ENCODE data around the gene TNS2. TPM values are rescaled to one million over a fixed set of nuclear protein-coding genes. Genes with fewer than 3 reads are reported as not detected.

The TNS2 gene
- total RNA-seq, 1 donor from 2014 or later: 16.7 TPM

DNA sequence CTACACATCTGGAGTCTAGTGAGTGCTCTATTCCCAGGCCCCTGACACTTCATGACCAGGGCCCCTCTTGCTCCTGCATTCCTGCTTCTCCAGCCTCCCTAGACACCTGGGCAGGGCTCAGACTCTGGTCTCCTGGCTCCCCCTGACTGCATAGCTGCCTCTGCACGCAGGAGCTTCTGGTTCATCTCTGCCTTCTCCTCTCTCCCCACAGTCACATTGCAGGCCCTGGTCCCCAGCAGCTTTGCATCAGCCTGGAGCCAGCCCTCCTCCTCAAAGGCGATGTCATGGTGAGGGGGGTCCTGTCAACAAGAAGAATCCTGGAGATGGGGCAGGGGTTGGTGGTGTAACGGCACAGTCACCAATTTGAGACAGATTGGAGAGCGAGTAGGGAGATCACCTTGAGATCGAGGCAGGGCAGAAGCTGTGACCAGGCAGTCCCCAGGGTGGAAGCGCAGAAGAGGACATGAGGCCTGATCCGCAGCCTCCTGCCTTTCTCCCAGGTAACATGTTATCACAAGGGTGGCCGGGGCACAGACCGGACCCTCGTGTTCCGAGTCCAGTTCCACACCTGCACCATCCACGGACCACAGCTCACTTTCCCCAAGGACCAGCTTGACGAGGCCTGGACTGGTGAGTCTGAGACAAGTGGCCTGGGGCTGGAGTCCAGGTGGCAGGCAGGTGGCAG lies 8.1 kb downstream of the TNS2 start:
- no peak for DNase-seq (ENCODE audit: low read depth in 2 of 2)

GRCh38 chr12:53058674-53059433 lies 9.0 kb downstream of the TNS2 start:
- DNase-seq (ENCODE audit: low read depth in 2 of 2): no peak

DNA sequence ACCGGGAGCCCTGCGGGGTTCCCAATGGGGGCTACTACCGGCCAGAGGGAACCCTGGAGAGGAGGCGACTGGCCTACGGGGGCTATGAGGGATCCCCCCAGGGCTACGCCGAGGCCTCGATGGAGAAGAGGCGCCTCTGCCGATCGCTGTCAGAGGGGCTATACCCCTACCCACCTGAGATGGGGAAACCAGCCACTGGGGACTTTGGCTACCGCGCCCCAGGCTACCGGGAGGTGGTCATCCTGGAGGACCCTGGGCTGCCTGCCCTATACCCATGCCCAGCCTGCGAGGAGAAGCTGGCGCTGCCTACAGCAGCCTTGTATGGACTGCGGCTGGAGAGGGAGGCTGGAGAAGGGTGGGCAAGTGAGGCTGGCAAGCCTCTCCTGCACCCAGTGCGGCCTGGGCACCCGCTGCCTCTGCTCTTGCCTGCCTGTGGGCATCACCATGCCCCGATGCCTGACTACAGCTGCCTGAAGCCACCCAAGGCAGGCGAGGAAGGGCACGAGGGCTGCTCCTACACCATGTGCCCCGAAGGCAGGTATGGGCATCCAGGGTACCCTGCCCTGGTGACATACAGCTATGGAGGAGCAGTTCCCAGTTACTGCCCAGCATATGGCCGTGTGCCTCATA lies 9.7 kb downstream of the TNS2 start:
- no peak for DNase-seq (ENCODE audit: low read depth in 2 of 2)

DNA sequence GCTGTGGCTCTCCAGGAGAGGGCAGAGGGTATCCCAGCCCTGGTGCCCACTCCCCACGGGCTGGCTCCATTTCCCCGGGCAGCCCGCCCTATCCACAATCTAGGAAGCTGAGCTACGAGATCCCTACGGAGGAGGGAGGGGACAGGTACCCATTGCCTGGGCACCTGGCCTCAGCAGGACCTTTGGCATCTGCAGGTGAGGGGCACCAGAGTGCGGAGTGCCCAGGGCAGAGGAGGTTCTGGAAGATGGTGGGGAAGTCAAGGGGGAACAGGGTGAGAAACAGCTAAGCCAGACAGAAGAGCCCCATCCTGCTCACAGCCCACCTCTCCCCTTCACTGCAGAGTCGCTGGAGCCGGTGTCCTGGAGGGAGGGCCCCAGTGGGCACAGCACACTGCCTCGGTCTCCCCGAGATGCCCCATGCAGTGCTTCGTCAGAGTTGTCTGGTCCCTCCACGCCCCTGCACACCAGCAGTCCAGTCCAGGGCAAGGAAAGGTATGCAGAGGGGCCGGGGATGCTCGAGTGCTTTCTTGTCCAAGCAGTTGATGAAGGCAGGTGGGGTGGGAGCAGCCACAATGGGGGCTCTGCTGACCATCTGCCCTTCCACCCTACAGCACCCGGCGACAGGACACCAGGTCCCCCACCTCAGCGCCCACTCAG lies 10.3 kb downstream of the TNS2 start:
- no peak for DNase-seq (ENCODE audit: low read depth in 2 of 2)

GRCh38 chr12:53060721-53061276 lies 10.9 kb downstream of the TNS2 start:
- DNase-seq (ENCODE audit: low read depth in 2 of 2): no peak

DNA sequence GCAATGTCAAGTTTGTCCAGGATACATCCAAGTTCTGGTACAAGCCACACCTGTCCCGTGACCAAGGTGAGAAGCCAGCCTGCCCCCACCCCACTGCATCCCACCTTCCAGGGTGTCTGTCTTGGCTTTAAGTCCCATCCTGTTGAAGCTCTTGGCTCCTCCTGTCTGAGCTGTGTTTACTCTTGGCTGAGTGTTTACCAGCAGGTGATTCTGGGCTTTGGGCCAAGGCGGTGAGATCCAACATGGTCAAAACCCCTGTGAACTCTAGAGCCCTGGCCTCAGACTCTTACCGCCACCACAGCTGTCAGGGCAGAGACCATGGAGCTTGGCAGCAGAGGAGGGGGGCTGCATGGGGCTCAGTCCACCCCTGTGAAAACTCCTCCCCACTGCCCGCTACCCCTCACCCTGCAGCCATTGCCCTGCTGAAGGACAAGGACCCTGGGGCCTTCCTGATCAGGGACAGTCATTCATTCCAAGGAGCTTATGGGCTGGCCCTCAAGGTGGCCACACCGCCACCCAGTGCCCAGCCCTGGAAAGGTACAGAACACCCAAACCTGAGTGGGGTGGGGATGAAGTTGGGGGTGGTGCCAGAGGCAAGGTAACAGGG lies 11.6 kb downstream of the TNS2 start:
- DNase-seq (ENCODE audit: low read depth in 2 of 2): no peak

- no peak for DNase-seq (ENCODE audit: low read depth in 2 of 2)
Measured at GRCh38 chr12:53062011-53062961, 12.4 kb downstream of the TNS2 start.

- no peak for DNase-seq (ENCODE audit: low read depth in 2 of 2)
Measured at GRCh38 chr12:53062977-53063707, 13.3 kb downstream of the TNS2 start.

DNA sequence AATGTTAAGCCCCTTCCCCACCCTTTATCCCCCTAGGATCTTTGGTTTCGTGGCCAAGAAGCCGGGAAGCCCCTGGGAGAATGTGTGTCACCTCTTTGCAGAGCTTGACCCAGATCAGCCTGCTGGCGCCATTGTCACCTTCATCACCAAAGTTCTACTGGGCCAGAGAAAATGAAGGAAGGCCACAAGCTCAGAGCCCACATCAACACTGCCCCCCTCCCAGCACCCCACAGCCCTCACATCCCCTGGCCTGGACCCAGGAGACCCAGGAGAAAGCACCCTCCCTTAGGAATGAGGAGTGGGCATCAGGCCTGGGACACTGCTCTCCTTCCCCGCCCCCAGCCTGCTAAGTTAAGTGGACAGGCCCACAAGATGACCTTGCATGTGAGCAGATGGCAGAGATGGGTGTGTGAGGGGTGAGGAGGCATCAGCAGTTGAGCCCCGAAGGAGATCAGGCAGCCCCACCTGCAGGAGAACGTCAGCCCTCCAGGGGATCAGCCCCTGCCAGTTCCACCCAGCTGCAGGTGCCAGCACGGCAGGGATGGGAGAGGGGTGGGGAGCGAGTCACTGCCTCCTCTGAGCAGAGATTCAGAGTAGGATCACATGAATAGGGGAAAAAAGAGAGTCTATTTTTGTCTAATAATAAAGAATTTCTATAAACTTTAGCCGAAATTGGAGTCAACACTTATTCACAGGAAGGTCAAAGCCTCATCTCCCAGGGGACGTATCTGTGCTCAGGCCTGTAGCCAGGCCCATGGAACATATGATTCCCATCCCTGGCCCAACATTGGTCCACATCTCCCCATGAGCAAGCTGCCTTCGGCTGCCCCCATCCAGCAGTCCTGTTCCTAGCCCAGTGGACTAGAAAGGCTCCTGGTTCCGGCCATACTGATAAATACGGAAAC lies 14.1 kb downstream of the TNS2 start:
- no peak for DNase-seq (ENCODE audit: low read depth in 2 of 2)

GRCh38 chr12:53064613-53065436 lies 15.0 kb downstream of the TNS2 start:
- DNase-seq (ENCODE audit: low read depth in 2 of 2): no peak

GRCh38 chr12:53065470-53065869 lies 15.6 kb downstream of the TNS2 start:
- no peak for DNase-seq (ENCODE audit: low read depth in 2 of 2)

- DNase-seq (ENCODE audit: low read depth in 2 of 2): peak; percentile 46 to 80
Measured at GRCh38 chr12:53065975-53066931, 16.4 kb downstream of the TNS2 start.

DNA sequence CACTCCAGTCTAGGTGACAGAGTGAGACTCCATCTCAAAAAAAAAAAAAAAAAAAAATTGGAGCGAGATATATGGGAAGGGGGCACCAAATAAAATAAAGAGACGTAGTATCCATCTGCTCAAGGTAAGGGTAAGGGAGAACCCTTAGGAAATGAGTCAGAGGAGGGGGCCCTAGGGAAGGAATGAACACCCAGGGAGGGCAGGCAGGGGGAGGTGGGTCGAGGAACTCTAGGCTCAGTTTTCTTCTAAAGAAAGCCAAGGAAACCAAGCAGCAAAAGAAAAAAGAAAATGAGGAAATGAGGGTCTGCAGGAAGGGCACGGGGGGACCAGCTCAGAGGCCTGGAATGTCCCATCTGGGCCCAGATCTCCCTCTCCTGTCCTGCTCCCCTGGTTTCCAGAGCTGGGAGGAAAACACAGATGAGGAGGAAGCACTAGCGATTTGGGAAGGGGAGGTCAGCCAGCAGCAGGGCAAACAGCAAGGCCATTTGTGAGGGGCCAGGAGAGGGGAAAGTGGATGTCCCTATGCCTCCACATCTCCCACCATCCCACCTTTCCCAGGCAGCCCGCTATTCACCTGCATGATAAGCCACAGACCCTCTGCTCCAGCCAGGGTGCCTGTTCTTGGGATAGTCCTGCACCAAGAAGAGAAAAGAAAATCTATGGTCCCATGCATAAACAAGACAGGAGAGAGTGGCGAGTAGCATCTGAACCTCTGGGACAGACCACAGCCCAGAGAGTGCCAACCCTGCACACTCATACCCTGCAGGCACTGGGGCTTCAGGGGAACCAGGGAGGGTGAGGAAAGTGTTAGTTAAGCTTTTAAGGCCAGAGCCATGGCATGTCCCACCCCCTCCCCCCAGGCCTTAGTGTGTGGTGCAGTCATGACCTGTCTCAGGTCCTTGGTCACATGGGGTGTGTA lies 17.5 kb downstream of the TNS2 start:
- no peak for DNase-seq (ENCODE audit: low read depth in 2 of 2)

GRCh38 chr12:53067993-53068770 lies 18.3 kb downstream of the TNS2 start:
- no peak for DNase-seq (ENCODE audit: low read depth in 2 of 2)

All from dermis microvascular lymphatic vessel endothelial cell (primary cell).